HepG2 (cell line): ENCODE measurements around the gene TCF20.

Experiments used
- GABPA ChIP-seq, 2 experiments: IDR thresholded peaks; 2 replicates each; pipeline ENCODE4 v1.6.1; 2011 to 2016; ENCODE audit warnings: low read depth in 2 of 2, low read length in 1 of 2, missing biosample characterization in 1 of 2, missing genetic modification characterization in 1 of 2
- KAT7 ChIP-seq: IDR thresholded peaks from 2 replicates; pipeline ENCODE4 v1.6.1; 2018; ENCODE audit warnings: borderline replicate concordance, missing compliant biosample characterization
- TF ChIP-seq, protein P1 (sequence below): sonication (generic); formaldehyde crosslinking; IDR thresholded peaks from 2 replicates; pipeline ENCODE4 v1.8.0; 2022; ENCODE audit warnings: mild to moderate bottlenecking, missing genetic modification reagents, moderate library complexity

DNA sequence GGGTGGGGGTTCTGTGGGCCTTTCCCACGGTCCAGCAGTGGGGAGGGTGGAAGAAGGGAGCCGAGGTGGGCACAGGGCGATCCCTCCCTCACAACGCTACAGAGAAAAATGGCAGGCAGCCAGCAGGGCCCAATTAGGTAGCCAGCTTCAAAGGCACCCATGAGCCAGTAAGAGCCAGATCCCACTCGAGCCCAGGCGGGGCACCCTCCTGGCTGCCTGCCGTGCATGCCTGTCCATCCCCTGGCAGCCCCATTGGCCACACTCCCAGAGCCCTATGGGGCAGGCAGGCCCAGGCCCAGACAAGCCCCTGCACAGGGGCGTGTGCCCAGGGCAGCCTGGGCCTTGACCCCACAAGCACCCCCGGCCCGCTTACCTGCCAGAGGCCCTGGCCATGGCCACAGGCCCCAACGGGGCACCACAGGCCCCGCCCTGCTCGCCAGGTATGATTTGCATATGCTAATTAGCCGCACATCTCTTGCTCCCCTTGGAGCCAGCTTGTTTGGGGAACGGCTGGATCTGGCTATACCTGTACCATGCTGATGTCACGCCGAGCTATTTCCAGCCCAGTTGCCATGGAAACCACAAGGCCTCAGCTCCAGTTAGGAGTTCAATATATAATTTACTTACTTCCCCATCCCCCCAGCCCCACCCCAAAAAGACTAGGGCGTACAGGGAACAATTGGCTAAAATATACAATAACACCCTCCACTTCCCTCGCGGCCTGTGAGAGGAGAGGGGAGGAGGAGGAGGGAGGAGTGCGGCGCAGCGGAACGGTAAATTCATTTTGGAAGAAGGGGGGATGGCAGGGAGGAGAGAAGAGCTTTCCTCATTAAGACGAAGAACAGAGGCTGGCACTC, 47.5 kb upstream of the TCF20 start:
- TF ChIP-seq, protein P1, sequence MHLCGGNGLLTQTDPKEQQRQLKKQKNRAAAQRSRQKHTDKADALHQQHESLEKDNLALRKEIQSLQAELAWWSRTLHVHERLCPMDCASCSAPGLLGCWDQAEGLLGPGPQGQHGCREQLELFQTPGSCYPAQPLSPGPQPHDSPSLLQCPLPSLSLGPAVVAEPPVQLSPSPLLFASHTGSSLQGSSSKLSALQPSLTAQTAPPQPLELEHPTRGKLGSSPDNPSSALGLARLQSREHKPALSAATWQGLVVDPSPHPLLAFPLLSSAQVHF (CRISPR knock-in tag), result no peak
- TF ChIP-seq KAT7 (CRISPR knock-in tag), result no peak
- TF ChIP-seq GABPA (IDR thresholded peaks at IDR 0.05; ENCODE audit: low read depth, low read length), result no peak
- TF ChIP-seq GABPA (CRISPR knock-in tag; IDR thresholded peaks at IDR 0.05; ENCODE audit: low read depth), result no peak
